MM.1S (cell line): ENCODE results near the gene IFI27L2.

Source experiments
- DNase-seq: peaks from one replicate; pipeline ENCODE4 v3.0.0-alpha.2; 2015
- H2AFZ ChIP-seq: fragments of 300-600 bp; sonication (generic); 2 replicates; pipeline ENCODE4 v1.6.0; 2016; ENCODE audit warnings: antibody characterized with exemption, low read length
- H3F3A ChIP-seq: fragments of 300-600 bp; sonication (generic); 2 replicates; pipeline ENCODE4 v1.6.1; 2016; ENCODE audit warnings: mild to moderate bottlenecking, antibody characterized with exemption, low read length, moderate library complexity, mixed read lengths; ENCODE audit not compliant: insufficient read depth
- H3K27ac ChIP-seq: fragments of 300-600 bp; sonication (generic); 2 replicates; pipeline ENCODE4 v1.5.1; 2016; ENCODE audit warnings: mild to moderate bottlenecking, low read length
- H3K27me3 ChIP-seq: fragments of 300-600 bp; sonication (generic); replicated peaks from 2 replicates; pipeline ENCODE4 v1.6.0; 2016; ENCODE audit warnings: low read length; ENCODE audit not compliant: insufficient read depth
- H3K36me3 ChIP-seq: fragments of 300-600 bp; sonication (generic); replicated peaks from 2 replicates; pipeline ENCODE4 v1.6.1; 2016; ENCODE audit warnings: mild to moderate bottlenecking, low read length, mixed read lengths; ENCODE audit not compliant: insufficient read depth
- H3K4me1 ChIP-seq: fragments of 300-600 bp; sonication (generic); 2 replicates; pipeline ENCODE4 v1.6.1; 2016; ENCODE audit warnings: low read length, mixed read lengths
- H3K4me2 ChIP-seq: fragments of 300-600 bp; sonication (generic); 2 replicates; pipeline ENCODE4 v1.6.0; 2016; ENCODE audit warnings: low read depth, low read length
- H3K4me3 ChIP-seq: fragments of 300-600 bp; sonication (generic); 2 replicates; pipeline ENCODE4 v1.5.1; 2016; ENCODE audit warnings: low read length, mixed read lengths
- H3K79me2 ChIP-seq: fragments of 300-600 bp; sonication (generic); 2 replicates; pipeline ENCODE4 v1.6.1; 2016; ENCODE audit warnings: mixed run types, low read length, mixed read lengths
- H3K9ac ChIP-seq: fragments of 300-600 bp; sonication (generic); 2 replicates; pipeline ENCODE4 v1.6.1; 2016; ENCODE audit warnings: low read length, mixed read lengths
- H3K9me2 ChIP-seq: fragments of 300-600 bp; sonication (generic); replicated peaks from 2 replicates; pipeline ENCODE4 v1.6.1; 2016; ENCODE audit warnings: mild to moderate bottlenecking, low read length, mixed read lengths; ENCODE audit not compliant: insufficient read depth
- H3K9me3 ChIP-seq: fragments of 300-600 bp; sonication (generic); replicated peaks from 2 replicates; pipeline ENCODE4 v1.6.1; 2016; ENCODE audit warnings: mild to moderate bottlenecking, low read length, mixed read lengths; ENCODE audit not compliant: insufficient read depth
- H4K20me1 ChIP-seq: fragments of 300-600 bp; sonication (generic); 2 replicates; pipeline ENCODE4 v1.6.1; 2016; ENCODE audit warnings: mild to moderate bottlenecking, low read length, moderate library complexity, mixed read lengths; ENCODE audit not compliant: insufficient read depth
- CTCF ChIP-seq: fragments of 300-600 bp; sonication (generic); IDR thresholded peaks from 2 replicates; pipeline ENCODE4 v1.5.1; 2016; ENCODE audit warnings: antibody characterized with exemption, low read length, mixed read lengths
- EZH2 ChIP-seq: fragments of 300-600 bp; sonication (generic); optimal IDR thresholded peaks from 2 replicates; pipeline ENCODE3; 2017; ENCODE audit warnings: low read depth, mild to moderate bottlenecking, antibody characterized with exemption, low read length, mixed read lengths
- EZH2phosphoT487 ChIP-seq: fragments of 300-600 bp; sonication (generic); IDR thresholded peaks from 2 replicates; pipeline ENCODE4 v1.6.1; 2018; ENCODE audit warnings: antibody characterized with exemption, low read length

IFI27L2 gene

DNA sequence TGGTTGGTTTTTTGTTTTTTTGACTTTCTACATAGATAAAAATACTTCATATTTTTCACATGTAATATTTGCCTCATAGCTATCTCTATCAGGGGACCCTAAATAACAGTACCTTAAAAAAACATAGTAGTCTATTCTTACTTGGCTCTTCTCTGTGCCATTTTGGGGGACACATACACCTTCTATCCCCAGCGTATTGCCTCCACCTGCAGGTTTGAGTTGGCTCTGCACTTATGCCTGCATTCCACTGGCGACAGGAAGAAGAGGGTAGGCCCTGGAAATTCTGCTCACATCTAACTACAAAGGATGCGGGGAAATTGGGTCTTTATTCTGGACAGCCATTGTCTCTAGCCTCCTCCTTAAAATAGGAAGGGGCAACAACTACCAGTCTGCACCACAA is 13.8 kb upstream of the IFI27L2 start:
- no peaks in the 10 kb centered on the region for H3K36me3 ChIP-seq
- DNase-seq = no peak
- no peaks in the 10 kb centered on the region for H3K4me1 ChIP-seq
- no peaks in the 10 kb centered on the region for H3F3A ChIP-seq
- H3K27me3 ChIP-seq = no peaks in the 10 kb centered on the region
- no peak overlapping the region for H3K27ac ChIP-seq
- no peaks in the 10 kb centered on the region for H3K9me2 ChIP-seq
- no peaks in the 10 kb centered on the region for H3K9me3 ChIP-seq
- TF ChIP-seq CTCF (peak; percentile 29), EZH2phosphoT487 (no peak)
- H3K79me2 ChIP-seq = no peaks in the 10 kb centered on the region
- H4K20me1 ChIP-seq = no peaks in the 10 kb centered on the region
- no peak overlapping the region for H3K9ac ChIP-seq
- no peak overlapping the region for H2AFZ ChIP-seq
- H3K4me2 ChIP-seq = no peak overlapping the region
- H3K4me3 ChIP-seq = no peak overlapping the region

- TF ChIP-seq EZH2 (no peak), CTCF (no peak), EZH2phosphoT487 (no peak)
- Histone ChIP-seq H3K36me3 (no peaks in the 10 kb centered on the region), H2AFZ (no peak overlapping the region), H3K4me2 (no peak overlapping the region), H3K9ac (no peak overlapping the region), H3F3A (no peaks in the 10 kb centered on the region), H3K27me3 (no peaks in the 10 kb centered on the region), H3K9me2 (no peaks in the 10 kb centered on the region), H3K4me3 (no peak overlapping the region), H4K20me1 (no peaks in the 10 kb centered on the region), H3K27ac (no peak overlapping the region), H3K79me2 (no peaks in the 10 kb centered on the region), H3K4me1 (no peaks in the 10 kb centered on the region), H3K9me3 (no peaks in the 10 kb centered on the region)
- no peak for DNase-seq
Observed at GRCh38 chr14:94142836-94143235, 13.4 kb upstream of the IFI27L2 start.

DNA sequence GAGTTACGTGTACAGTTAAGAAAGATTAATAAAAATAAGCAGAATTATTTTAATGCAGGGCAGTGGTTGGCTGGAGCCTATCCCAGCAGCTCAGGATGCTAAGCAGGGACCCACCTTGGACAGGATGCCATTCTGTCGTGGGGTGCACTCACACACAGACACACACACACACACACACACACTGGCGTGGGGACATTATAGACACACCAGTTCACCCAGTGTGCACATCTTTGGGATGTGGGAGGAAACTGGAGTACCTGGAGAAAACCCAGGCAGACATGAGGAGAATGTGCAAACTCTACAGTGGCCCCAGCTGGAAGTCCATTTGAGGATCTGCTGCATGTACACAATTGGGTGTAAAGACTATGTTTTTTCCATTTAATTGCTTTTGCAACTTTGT is 12.8 kb upstream of the IFI27L2 start:
- Histone ChIP-seq H3K9ac (no peak overlapping the region), H3K4me1 (no peaks in the 10 kb centered on the region), H3F3A (no peaks in the 10 kb centered on the region), H3K9me3 (no peaks in the 10 kb centered on the region), H3K27ac (no peak overlapping the region), H3K9me2 (no peaks in the 10 kb centered on the region), H3K79me2 (no peaks in the 10 kb centered on the region), H2AFZ (no peak overlapping the region), H3K36me3 (no peaks in the 10 kb centered on the region), H4K20me1 (no peaks in the 10 kb centered on the region), H3K27me3 (no peaks in the 10 kb centered on the region), H3K4me2 (no peak overlapping the region), H3K4me3 (no peak overlapping the region)
- no peak for DNase-seq
- TF ChIP-seq CTCF (no peak), EZH2 (no peak), EZH2phosphoT487 (no peak)

GRCh38 chr14:94139421-94139820 is 10.0 kb upstream of the IFI27L2 start:
- TF ChIP-seq EZH2phosphoT487 (no peak), EZH2 (no peak), CTCF (no peak)
- H3K27me3 ChIP-seq = no peaks in the 10 kb centered on the region
- DNase-seq = no peak
- H3K27ac ChIP-seq = no peak overlapping the region
- H3F3A ChIP-seq = no peaks in the 10 kb centered on the region
- no peak overlapping the region for H2AFZ ChIP-seq
- no peaks in the 10 kb centered on the region for H3K79me2 ChIP-seq
- no peaks in the 10 kb centered on the region for H3K36me3 ChIP-seq
- no peak overlapping the region for H3K9ac ChIP-seq
- no peak overlapping the region for H3K4me2 ChIP-seq
- no peaks in the 10 kb centered on the region for H3K9me3 ChIP-seq
- no peaks in the 10 kb centered on the region for H3K9me2 ChIP-seq
- no peaks in the 10 kb centered on the region for H4K20me1 ChIP-seq
- no peak overlapping the region for H3K4me3 ChIP-seq
- no peaks in the 10 kb centered on the region for H3K4me1 ChIP-seq
